ENCODE results near the gene MKI67. TPM values are rescaled to one million over a fixed set of nuclear protein-coding genes. Genes with fewer than 3 reads are reported as not detected.

The MKI67 gene
- total and polyA plus RNA-seq, 2 donors (not counting 3 experiments of a cell fraction or from before 2014, with no cell fraction given) = 16.2 to 125 TPM

DNA sequence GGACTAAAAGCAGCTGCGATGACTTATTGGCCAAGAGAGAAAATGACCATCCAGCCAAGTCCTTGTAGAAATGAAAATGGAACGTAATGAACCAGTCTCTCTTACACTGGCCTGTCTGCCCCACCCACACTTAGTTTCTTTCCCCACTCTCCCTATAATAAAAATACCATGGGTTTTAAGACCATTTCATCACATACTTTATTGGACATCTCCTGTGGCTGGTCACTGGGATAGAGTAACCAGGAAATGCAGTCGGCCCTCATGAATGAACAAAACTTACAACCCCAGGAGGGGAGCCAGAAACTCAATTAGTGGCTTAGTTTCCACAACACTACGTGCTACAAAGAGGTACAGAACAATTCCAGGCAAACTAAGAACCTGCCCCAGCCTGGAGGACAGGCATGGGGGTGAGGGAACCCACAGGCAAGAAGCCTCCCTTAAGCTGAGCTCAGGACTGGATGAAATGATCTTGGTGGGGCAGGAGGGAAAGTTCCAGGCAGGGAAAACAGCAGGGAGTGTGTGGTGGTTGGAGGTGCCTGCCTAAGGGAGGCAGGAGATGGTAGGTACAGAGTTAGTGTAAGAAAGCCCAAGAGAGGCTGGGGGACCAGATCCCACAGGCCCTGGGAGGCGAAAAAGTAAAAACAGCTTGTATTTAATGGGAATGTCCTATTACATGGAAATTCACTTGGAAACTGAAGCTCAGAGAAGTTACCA lies 29.6 kb downstream of the MKI67 start:
- Histone ChIP-seq H2AFZ (ENCODE audit: low read depth, low read length) (no peak overlapping the region), H3K9ac (replicated peaks; ENCODE audit: extremely low read depth, insufficient read depth, low read length) (no peak overlapping the region), H3K4me1 (ENCODE audit: control insufficient read depth, extremely low read depth, insufficient read depth, low read length) (no peaks in the 10 kb centered on the region), H3K79me2 (ENCODE audit: control insufficient read depth, insufficient read depth, low read length) (peaks cover 16% of the 10 kb centered on the region), H3K4me3 (replicated peaks in 1 of 3; ENCODE audit: insufficient read depth in 1 of 3, low read depth in 1 of 3, low read length in 3 of 3) (no peak overlapping the region), H3K9me1 (replicated peaks; ENCODE audit: control insufficient read depth, extremely low read depth, insufficient read depth, low read length) (no peaks in the 10 kb centered on the region), H3K9me3 (replicated peaks; ENCODE audit: control insufficient read depth, insufficient read depth, low read length) (no peaks in the 10 kb centered on the region), H3K36me3 (ENCODE audit: control insufficient read depth in 2 of 2, extremely low read depth in 1 of 2, insufficient read depth in 2 of 2, low read length in 2 of 2) (peaks cover 0 to 24% of the 10 kb centered on the region in 2 experiments), H4K20me1 (replicated peaks; ENCODE audit: control insufficient read depth, extremely low read depth, insufficient read depth, low read length) (no peaks in the 10 kb centered on the region), H3K27ac (ENCODE audit: insufficient read depth, low read depth, low read length) (no peak overlapping the region), H3K27me3 (ENCODE audit: control insufficient read depth in 2 of 2, insufficient read depth in 2 of 2, low read length in 2 of 2) (no peaks in the 10 kb centered on the region), H3K4me2 (ENCODE audit: insufficient read depth, low read length) (no peak overlapping the region)
- DNase-seq (ENCODE audit: low read depth, low spot score) (no peak), FAIRE-seq (peak; percentile 21)
- intact Hi-C loops (cut with micrococcal nuclease) = no loop called here
- no peak for TF ChIP-seq MYC (IDR thresholded peaks at IDR 0.05; ENCODE audit: low read depth, low read length)
- no peak for TF ChIP-seq EZH2 (IDR thresholded peaks at IDR 0.05; ENCODE audit: borderline replicate concordance, low read depth, low read length, severe bottlenecking)
- no peak for TF ChIP-seq JUN (IDR thresholded peaks at IDR 0.05; ENCODE audit: borderline replicate concordance, insufficient read depth, insufficient read length, low read depth)
- TF ChIP-seq GATA2 (IDR thresholded peaks at IDR 0.05; ENCODE audit: insufficient read depth, insufficient read length, low read depth, low read length) = no peak
- no peak for TF ChIP-seq MAX (IDR thresholded peaks at IDR 0.05; ENCODE audit: insufficient read depth, insufficient read length)
- no peak for TF ChIP-seq POLR2A (IDR thresholded peaks at IDR 0.05; ENCODE audit: low read depth, low read length)
- no peak for TF ChIP-seq CTCF (IDR thresholded peaks at IDR 0.05; ENCODE audit: extremely low read depth in 1 of 2, insufficient read depth in 1 of 2, low read depth in 1 of 2, low read length in 2 of 2)
- no peak for TF ChIP-seq POLR2AphosphoS5 (IDR thresholded peaks at IDR 0.05; ENCODE audit: insufficient read depth, low read depth, low read length)
- TF ChIP-seq FOS (IDR thresholded peaks at IDR 0.05; ENCODE audit: borderline replicate concordance, insufficient read depth, low read length) = no peak
- dilution Hi-C loops (cut with MboI; ENCODE audit: extremely low pct_ligation_motif_present, low sequenced_read_pairs) = no loop called here
- POLR2A ChIA-PET = no interaction called here
- CTCF ChIA-PET = interaction anchor here (1.2 kb wide), 1 partner anchor 18 kb away, joined by 4 read pairs; no protein-coding TSS in a partner anchor
- BruUV-seq (replicated peaks) = no TSS peak
